IPS-18a (cell line): ENCODE measurements around the gene CADPS.

Experiments
- H3K27ac ChIP-seq: one replicate; pipeline ENCODE4 v1.5.1; 2013; ENCODE audit warnings: low read length
- H3K27me3 ChIP-seq: one replicate; pipeline ENCODE4 v1.6.1; 2013; ENCODE audit warnings: mild to moderate bottlenecking, low read length; ENCODE audit not compliant: control insufficient read depth, insufficient read depth
- H3K36me3 ChIP-seq: one replicate; pipeline ENCODE4 v1.6.1; 2013; ENCODE audit warnings: low read depth, low read length; ENCODE audit not compliant: control insufficient read depth
- H3K4me1 ChIP-seq: one replicate; pipeline ENCODE4 v1.6.1; 2013; ENCODE audit warnings: low read depth, low read length; ENCODE audit not compliant: control insufficient read depth
- H3K4me3 ChIP-seq: one replicate; pipeline ENCODE4 v1.5.1; 2013; ENCODE audit warnings: low read length
- H3K9ac ChIP-seq: one replicate; pipeline ENCODE4 v1.6.1; 2013; ENCODE audit warnings: mild to moderate bottlenecking, low read length, moderate library complexity
- H3K9me3 ChIP-seq: one replicate; pipeline ENCODE4 v1.6.1; 2013; ENCODE audit warnings: low read depth, low read length; ENCODE audit not compliant: control insufficient read depth

CADPS gene

GRCh38 chr3:62732183-62732904, 142.9 kb downstream of the CADPS start:
- Histone ChIP-seq H3K36me3 (no peaks in the 10 kb centered on the region), H3K9me3 (no peaks in the 10 kb centered on the region), H3K27me3 (no peaks in the 10 kb centered on the region), H3K9ac (no peak overlapping the region), H3K4me3 (no peak overlapping the region), H3K4me1 (no peaks in the 10 kb centered on the region), H3K27ac (no peak overlapping the region)

- H3K36me3 ChIP-seq: no peaks in the 10 kb centered on the region
- H3K9ac ChIP-seq: no peak overlapping the region
- peaks cover 3% of the 10 kb centered on the region for H3K4me1 ChIP-seq
- no peaks in the 10 kb centered on the region for H3K27me3 ChIP-seq
- H3K9me3 ChIP-seq: no peaks in the 10 kb centered on the region
- no peak overlapping the region for H3K4me3 ChIP-seq
- no peak overlapping the region for H3K27ac ChIP-seq
These were observed 147.2 kb downstream of the CADPS start for GRCh38 chr3:62727981-62728380.

GRCh38 chr3:62727536-62727935, 147.7 kb downstream of the CADPS start:
- no peaks in the 10 kb centered on the region for H3K36me3 ChIP-seq
- peaks cover 3% of the 10 kb centered on the region for H3K4me1 ChIP-seq
- no peaks in the 10 kb centered on the region for H3K27me3 ChIP-seq
- H3K4me3 ChIP-seq: no peak overlapping the region
- no peaks in the 10 kb centered on the region for H3K9me3 ChIP-seq
- H3K27ac ChIP-seq: no peak overlapping the region
- H3K9ac ChIP-seq: no peak overlapping the region

- no peaks in the 10 kb centered on the region for H3K36me3 ChIP-seq
- no peak overlapping the region for H3K4me3 ChIP-seq
- no peaks in the 10 kb centered on the region for H3K9me3 ChIP-seq
- H3K27ac ChIP-seq: no peak overlapping the region
- H3K4me1 ChIP-seq: peaks cover 3% of the 10 kb centered on the region
- no peak overlapping the region for H3K9ac ChIP-seq
- H3K27me3 ChIP-seq: no peaks in the 10 kb centered on the region
These were observed 150.7 kb downstream of the CADPS start for GRCh38 chr3:62724503-62724902.

- no peak overlapping the region for H3K4me3 ChIP-seq
- H3K9me3 ChIP-seq: no peaks in the 10 kb centered on the region
- no peaks in the 10 kb centered on the region for H3K36me3 ChIP-seq
- no peak overlapping the region for H3K9ac ChIP-seq
- no peak overlapping the region for H3K27ac ChIP-seq
- H3K27me3 ChIP-seq: no peaks in the 10 kb centered on the region
- H3K4me1 ChIP-seq: peaks cover 3% of the 10 kb centered on the region
These were observed 151.3 kb downstream of the CADPS start for GRCh38 chr3:62723914-62724217.

GRCh38 chr3:62723166-62723913, 151.9 kb downstream of the CADPS start:
- H3K9me3 ChIP-seq: no peaks in the 10 kb centered on the region
- H3K36me3 ChIP-seq: no peaks in the 10 kb centered on the region
- no peak overlapping the region for H3K27ac ChIP-seq
- no peak overlapping the region for H3K4me3 ChIP-seq
- no peak overlapping the region for H3K9ac ChIP-seq
- H3K4me1 ChIP-seq: peaks cover 8% of the 10 kb centered on the region
- no peaks in the 10 kb centered on the region for H3K27me3 ChIP-seq

GRCh38 chr3:62722344-62722743, 152.9 kb downstream of the CADPS start:
- H3K36me3 ChIP-seq: no peaks in the 10 kb centered on the region
- H3K9me3 ChIP-seq: no peaks in the 10 kb centered on the region
- no peak overlapping the region for H3K27ac ChIP-seq
- no peaks in the 10 kb centered on the region for H3K27me3 ChIP-seq
- no peak overlapping the region for H3K9ac ChIP-seq
- peaks cover 10% of the 10 kb centered on the region for H3K4me1 ChIP-seq
- no peak overlapping the region for H3K4me3 ChIP-seq

GRCh38 chr3:62718515-62719320, 156.5 kb downstream of the CADPS start:
- Histone ChIP-seq H3K4me1 (peaks cover 10% of the 10 kb centered on the region), H3K36me3 (no peaks in the 10 kb centered on the region), H3K9me3 (no peaks in the 10 kb centered on the region), H3K9ac (no peak overlapping the region), H3K27ac (no peak overlapping the region), H3K27me3 (no peaks in the 10 kb centered on the region), H3K4me3 (no peak overlapping the region)

GRCh38 chr3:62718011-62718410, 157.2 kb downstream of the CADPS start:
- Histone ChIP-seq H3K9me3 (no peaks in the 10 kb centered on the region), H3K27ac (no peak overlapping the region), H3K9ac (no peak overlapping the region), H3K36me3 (no peaks in the 10 kb centered on the region), H3K27me3 (no peaks in the 10 kb centered on the region), H3K4me3 (no peak overlapping the region), H3K4me1 (peaks cover 8% of the 10 kb centered on the region)

GRCh38 chr3:62712746-62713145, 162.5 kb downstream of the CADPS start:
- Histone ChIP-seq H3K9ac (no peak overlapping the region), H3K27ac (no peak overlapping the region), H3K4me1 (peaks cover 25% of the 10 kb centered on the region), H3K4me3 (no peak overlapping the region), H3K9me3 (no peaks in the 10 kb centered on the region), H3K27me3 (no peaks in the 10 kb centered on the region), H3K36me3 (no peaks in the 10 kb centered on the region)

GRCh38 chr3:62710751-62711150, 164.5 kb downstream of the CADPS start:
- peaks cover 25% of the 10 kb centered on the region for H3K4me1 ChIP-seq
- no peak overlapping the region for H3K4me3 ChIP-seq
- no peak overlapping the region for H3K27ac ChIP-seq

More at GRCh38 chr3:62710751-62711150, 164.5 kb downstream of the CADPS start:
- no peaks in the 10 kb centered on the region for H3K9me3 ChIP-seq
- H3K27me3 ChIP-seq: no peaks in the 10 kb centered on the region
- no peaks in the 10 kb centered on the region for H3K36me3 ChIP-seq
- no peak overlapping the region for H3K9ac ChIP-seq
